HG03060 (cell line): ENCODE data around the gene DNAH17.

ENCODE experiments used
- ATAC-seq: cut with Tn5 transposase; IDR thresholded peaks from one replicate; pipeline ENCODE4 v1.9.1; 2021; ENCODE audit warnings: low read depth, moderate number of reproducible peaks; ENCODE audit not compliant: unreplicated experiment

Gene DNAH17

DNA sequence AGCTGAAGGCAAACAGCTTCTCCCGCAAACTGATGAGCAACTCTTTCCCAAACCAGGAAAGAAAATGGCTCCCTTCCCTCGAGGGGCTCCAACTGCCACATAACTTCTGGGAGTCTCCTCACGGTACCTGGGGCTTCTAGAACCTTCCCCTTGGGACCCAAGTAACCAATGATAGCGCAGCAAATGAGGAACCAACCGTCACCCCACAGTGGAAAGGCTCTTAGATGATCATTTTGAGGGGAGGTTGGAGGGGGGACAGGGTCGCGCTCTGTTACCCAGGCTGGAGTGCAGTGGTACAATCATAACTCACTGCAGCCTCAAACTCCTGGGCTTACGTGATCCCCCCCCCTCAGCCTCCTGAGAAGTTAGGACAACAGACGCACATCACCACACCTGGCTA lies at the start of gene DNAH17:
TSS of gene DNAH17 (minus strand) at position 101 of the 400 bp plus-strand sequence. CDS start 2,339 bp downstream, outside the sequence.
- ATAC-seq, result no peak

- no peak for ATAC-seq
These were observed 47.3 kb upstream of the DNAH17 start for GRCh38 chr17:78624324-78625151.

GRCh38 chr17:78623541-78623940 lies 46.3 kb upstream of the DNAH17 start:
- no peak for ATAC-seq

DNA sequence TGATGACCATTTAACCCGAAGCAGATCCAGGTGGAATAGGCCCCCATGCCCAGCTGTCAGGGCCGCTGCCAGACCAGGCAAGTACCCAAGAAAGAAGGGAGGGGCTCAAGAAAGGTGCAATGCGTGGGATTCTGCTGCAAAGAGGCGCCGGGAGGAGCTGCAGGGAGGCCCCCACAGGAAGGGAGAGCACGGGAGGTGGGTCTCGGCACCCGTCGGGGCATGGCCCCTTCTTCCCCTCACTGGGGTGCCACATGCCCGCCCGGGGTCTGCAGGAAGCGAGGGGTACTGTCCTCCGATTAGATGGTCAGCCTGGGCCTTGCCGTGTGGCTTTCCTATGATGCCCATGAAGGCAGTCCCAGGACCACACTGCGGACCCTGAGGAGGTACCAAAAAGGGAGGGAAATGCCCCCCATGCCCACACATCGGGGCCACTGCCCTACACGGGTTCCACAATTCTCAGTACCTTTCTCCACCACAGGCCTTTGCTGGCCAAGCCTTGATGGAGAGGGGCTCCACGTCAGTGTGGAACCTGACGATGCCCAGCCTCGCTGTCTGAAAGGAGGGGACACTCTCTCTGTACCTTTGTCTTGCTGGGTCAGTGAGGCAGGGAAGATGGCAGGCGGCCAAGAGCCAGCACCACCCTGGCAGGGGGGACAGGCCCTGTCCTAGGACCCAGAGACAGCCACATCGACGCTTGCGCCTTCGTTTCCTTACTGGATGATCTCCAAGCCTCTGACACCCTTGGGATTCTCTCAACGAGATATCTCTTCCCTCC lies 45.5 kb upstream of the DNAH17 start:
- no peak for ATAC-seq

DNA sequence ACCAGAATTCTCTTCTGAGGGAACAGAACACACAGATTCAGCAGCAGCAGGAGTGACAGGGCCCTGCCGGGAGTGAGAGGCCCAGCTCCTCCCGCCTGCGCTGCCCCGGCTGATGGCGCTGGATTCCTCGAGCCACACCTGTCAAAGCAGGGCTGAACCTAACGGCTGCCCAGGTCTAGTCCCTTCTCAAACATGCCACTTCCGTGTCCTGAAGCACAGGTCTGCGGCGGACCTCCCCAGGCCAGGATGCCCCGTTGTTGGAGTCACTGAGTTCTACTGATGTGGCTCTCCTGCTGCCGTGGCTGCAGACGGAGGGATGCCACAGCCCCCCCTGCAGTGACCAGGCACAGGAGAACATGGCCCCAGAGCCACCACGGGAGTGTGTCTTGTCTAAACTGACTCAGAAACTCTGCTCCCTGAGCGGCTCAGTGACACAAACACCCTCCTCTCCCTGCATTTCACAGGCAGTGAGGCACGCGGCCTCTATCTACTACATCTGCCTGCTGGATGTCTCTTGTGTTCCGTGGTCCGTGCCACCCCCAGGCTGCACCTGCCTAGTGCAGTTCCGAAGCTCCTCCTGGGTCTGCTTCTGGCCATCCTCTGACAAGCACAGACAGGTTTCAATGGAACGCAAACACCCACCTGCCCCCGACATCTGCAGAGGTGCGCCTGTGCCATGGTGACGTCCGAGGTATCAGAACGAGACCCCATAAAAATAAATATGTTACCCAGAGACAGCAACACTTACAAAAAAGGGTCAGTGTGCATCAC lies 44.7 kb upstream of the DNAH17 start:
- no peak for ATAC-seq

- ATAC-seq, result no peak
These were observed 42.9 kb upstream of the DNAH17 start for GRCh38 chr17:78620099-78620498.

- no peak for ATAC-seq
These were observed 42.1 kb upstream of the DNAH17 start for GRCh38 chr17:78619334-78619733.

DNA sequence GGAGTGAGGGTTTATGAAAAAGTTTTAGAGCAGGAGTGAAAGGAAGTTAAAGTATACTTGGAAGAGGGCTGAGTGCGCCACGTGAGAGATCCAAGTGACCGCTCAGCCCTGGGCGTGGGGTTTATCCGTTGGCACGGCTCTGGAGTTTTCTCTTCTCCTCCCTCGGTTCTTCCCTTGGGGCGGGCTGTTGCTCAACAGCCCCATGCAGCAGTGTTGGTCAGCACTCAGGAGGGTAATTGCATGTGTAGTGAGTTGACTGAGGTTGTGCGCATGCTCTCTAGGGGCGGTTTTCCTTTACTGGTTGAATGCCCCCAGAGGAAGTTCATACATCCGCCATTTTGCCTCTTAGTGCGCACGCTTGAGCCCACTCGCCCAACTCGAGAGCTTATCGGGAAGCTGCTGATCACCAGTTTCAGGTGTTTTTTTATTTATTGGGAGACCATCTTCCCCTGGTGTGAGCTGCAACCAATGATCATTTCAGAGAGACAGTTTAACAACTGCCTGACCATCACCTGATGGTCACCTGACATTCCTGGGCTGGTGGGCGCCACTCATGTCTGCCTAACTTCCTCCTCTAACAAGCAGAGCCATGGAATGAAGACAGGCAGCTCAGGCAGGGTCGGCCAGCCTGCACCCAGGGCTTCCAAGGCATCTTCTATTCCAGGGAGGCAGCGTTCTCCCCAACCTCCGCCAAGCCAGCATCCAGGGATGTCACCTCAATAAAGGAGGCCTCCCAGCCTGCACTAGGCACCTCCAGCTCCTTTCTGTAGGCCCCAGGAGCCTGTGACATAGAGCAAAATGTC lies 41.3 kb upstream of the DNAH17 start:
- no peak for ATAC-seq

DNA sequence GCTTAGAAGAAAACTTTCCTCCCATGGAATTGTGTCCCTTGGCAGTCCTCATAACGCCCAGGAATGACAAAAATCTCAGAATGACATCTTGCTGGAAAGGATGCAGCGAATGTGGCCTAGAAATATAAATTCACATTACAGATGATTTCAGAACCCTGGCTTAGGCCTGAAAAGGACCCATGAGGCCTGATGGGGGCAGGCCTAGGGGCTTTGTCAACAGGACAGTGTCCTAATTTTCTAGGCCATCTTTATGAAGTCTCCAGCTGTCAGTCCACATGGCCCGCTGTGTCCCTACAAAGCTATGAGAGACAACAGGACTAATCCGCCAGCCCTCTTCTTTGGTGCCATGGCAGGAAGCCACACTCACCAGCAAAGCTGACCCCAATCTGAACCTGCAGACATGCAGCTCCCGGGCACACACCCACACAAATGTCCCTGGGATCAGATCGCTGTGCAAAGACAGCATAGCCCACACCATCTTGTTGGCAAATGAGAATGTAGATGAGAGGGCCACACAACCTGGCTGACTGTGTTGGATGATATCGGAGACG lies 40.4 kb upstream of the DNAH17 start:
- ATAC-seq, result no peak

DNA sequence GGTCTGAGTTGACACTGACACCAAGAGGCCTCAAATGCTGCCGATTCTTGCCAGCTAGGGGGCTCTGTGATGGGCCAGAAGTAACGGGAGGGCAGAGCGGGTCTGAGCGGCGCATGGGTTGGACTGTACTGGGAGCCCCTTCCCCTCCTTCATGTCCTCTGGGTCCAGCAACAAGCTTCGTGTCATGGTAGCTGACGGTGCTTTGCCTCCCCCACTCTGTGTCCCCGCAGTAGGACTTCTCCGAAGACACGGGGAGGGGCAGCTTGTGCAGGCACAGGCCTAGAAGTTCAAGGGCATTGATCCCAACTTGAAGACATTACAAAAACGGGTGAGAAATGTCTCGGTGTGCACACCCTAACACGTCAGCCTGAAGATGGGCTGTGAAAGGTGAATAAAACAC lies 39.8 kb upstream of the DNAH17 start:
- ATAC-seq, result no peak

DNA sequence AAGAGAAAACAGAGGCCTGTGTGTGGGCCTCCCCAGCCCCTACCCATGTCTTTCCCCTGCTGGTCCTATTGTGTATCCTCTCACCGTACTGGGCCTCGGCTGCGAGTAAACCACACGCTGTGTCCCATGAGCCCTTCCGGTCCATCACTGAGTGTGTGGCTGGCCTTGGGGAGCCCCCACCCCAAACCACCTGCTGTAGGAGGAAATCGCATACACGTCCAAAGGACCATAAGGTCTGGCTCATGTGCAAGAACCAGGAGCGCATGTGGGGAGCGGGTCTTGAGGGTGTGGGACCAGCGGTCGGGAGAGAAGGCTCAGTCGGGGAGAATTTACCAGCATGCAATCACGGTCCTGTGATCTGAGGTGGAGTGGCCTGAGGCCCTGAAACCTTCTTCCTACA lies 38.4 kb upstream of the DNAH17 start:
- ATAC-seq, result no peak

- ATAC-seq, result no peak
These were observed 36.2 kb upstream of the DNAH17 start for GRCh38 chr17:78613416-78613815.

DNA sequence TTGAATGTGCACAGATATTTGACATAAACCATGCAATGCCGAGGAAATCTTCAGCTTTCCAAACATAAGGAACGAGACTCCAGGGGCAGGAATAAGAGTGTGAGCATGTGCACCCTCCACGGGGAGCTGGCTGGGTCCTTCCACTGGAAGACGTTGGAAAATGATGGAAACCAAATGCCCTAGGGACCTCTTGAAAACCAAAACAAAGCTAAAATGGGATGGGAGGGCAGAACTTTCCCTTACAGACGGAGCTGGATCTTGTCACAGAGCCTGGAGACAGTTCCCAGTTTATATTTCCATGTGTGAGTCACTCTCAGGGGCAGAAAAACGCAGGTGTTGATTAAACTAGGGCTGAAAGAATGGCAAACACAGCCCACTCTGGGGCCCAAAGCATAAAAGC lies 34.4 kb upstream of the DNAH17 start:
- no peak for ATAC-seq

- no peak for ATAC-seq
These were observed 33.8 kb upstream of the DNAH17 start for GRCh38 chr17:78610951-78611511.

- ATAC-seq, result no peak
These were observed 32.0 kb upstream of the DNAH17 start for GRCh38 chr17:78609191-78609641.

GRCh38 chr17:78608804-78609186 lies 31.6 kb upstream of the DNAH17 start:
- ATAC-seq, result no peak

DNA sequence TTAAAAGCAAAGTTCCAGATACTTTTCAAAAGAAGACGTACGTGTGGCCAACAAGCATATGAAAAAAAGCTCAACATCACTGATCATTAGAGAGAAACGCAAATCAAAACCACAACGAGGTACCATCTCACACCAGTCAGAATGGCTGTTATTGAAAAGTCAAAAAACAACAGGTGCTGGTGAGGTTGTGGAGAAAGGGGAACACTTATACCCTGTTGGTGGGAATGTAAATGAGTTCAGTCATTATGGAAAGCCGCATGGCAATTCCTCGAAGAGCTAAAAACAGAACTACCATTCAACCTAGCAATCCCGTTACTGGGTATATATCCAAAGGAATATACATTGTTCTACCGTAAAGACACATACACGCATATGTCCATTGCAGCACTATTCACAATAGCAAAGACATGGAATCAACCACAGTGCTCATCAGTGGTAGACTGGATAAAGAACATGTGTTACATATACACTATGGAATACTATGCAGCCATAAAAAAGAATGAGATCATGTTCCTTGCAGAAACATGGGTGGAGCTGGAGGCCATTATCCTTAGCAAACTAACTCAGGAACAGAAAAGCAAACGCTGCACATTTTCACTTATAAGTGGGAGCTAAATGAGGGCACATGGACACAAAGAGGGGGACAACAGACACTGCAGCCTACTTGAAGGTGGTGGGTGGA lies 31.1 kb upstream of the DNAH17 start:
- no peak for ATAC-seq

- ATAC-seq, result no peak
These were observed 29.8 kb upstream of the DNAH17 start for GRCh38 chr17:78607038-78607437.

GRCh38 chr17:78605886-78606285 lies 28.7 kb upstream of the DNAH17 start:
- ATAC-seq, result no peak
